Measurements from ENCODE around the gene HEBP1. TPM values are rescaled to one million over a fixed set of nuclear protein-coding genes. Genes with fewer than 3 reads are reported as not detected.

Gene HEBP1
- total RNA-seq, 1 experiment from 2014 or later = 19.3 TPM

DNA sequence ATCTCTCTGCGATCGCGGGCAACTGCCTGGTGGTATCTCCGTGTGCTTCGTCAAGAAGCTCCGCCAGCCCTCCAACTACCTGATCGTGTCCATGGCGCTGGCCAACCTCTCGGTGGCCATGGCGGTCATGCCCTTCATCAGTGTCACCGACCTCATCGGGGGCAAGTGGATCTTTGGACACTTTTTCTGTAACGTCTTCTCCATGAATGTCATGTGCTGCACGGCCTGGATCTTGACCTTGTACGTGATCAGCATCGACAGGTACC lies 1.6 kb upstream of the HEBP1 start:
- H3K36me3 ChIP-seq (ENCODE audit: control insufficient read depth, insufficient read depth, low read length) = no peaks in the 10 kb centered on the region
- DNase-seq (ENCODE audit: low read depth, low spot score) (no peak), ATAC-seq (no peak)
- no peaks in the 10 kb centered on the region for H3K27me3 ChIP-seq (ENCODE audit: control insufficient read depth, insufficient read depth, low read length)
- H3K4me3 ChIP-seq (ENCODE audit: low read depth in 2 of 2, low read length in 2 of 2) = peak overlapping the region; percentile 71 to 72
- CTCF ChIA-PET = no interaction called here
- BruUV-seq (replicated peaks) = no TSS peak
- no peak overlapping the region for H3K27ac ChIP-seq (ENCODE audit: low read length)
- in situ Hi-C loops (cut with HindIII; ENCODE audit: low pct_unique_long_range_greater_than_20kb, low sequenced_read_pairs) = no loop called here
- POLR2A ChIA-PET = no interaction called here
- TF ChIP-seq TCF7L2 (IDR thresholded peaks at IDR 0.05; ENCODE audit: low read depth, low read length) (no peak), SIN3A (IDR thresholded peaks at IDR 0.05; ENCODE audit: borderline replicate concordance, insufficient read depth, low read depth, low read length) (no peak), POLR2AphosphoS5 (IDR thresholded peaks at IDR 0.05; ENCODE audit: low read depth, low read length) (no peak)
- TF ChIP-seq, protein P1, sequence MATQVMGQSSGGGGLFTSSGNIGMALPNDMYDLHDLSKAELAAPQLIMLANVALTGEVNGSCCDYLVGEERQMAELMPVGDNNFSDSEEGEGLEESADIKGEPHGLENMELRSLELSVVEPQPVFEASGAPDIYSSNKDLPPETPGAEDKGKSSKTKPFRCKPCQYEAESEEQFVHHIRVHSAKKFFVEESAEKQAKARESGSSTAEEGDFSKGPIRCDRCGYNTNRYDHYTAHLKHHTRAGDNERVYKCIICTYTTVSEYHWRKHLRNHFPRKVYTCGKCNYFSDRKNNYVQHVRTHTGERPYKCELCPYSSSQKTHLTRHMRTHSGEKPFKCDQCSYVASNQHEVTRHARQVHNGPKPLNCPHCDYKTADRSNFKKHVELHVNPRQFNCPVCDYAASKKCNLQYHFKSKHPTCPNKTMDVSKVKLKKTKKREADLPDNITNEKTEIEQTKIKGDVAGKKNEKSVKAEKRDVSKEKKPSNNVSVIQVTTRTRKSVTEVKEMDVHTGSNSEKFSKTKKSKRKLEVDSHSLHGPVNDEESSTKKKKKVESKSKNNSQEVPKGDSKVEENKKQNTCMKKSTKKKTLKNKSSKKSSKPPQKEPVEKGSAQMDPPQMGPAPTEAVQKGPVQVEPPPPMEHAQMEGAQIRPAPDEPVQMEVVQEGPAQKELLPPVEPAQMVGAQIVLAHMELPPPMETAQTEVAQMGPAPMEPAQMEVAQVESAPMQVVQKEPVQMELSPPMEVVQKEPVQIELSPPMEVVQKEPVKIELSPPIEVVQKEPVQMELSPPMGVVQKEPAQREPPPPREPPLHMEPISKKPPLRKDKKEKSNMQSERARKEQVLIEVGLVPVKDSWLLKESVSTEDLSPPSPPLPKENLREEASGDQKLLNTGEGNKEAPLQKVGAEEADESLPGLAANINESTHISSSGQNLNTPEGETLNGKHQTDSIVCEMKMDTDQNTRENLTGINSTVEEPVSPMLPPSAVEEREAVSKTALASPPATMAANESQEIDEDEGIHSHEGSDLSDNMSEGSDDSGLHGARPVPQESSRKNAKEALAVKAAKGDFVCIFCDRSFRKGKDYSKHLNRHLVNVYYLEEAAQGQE (IDR thresholded peaks at IDR 0.05; ENCODE audit: insufficient read depth in 1 of 2, low read depth in 2 of 2, low read length in 1 of 2) = no peak
- TF ChIP-seq, protein P2, sequence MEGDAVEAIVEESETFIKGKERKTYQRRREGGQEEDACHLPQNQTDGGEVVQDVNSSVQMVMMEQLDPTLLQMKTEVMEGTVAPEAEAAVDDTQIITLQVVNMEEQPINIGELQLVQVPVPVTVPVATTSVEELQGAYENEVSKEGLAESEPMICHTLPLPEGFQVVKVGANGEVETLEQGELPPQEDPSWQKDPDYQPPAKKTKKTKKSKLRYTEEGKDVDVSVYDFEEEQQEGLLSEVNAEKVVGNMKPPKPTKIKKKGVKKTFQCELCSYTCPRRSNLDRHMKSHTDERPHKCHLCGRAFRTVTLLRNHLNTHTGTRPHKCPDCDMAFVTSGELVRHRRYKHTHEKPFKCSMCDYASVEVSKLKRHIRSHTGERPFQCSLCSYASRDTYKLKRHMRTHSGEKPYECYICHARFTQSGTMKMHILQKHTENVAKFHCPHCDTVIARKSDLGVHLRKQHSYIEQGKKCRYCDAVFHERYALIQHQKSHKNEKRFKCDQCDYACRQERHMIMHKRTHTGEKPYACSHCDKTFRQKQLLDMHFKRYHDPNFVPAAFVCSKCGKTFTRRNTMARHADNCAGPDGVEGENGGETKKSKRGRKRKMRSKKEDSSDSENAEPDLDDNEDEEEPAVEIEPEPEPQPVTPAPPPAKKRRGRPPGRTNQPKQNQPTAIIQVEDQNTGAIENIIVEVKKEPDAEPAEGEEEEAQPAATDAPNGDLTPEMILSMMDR (IDR thresholded peaks at IDR 0.05) = no peak
- intact Hi-C loops (cut with micrococcal nuclease; ENCODE audit: unreplicated experiment) = no loop called here
- no peaks in the 10 kb centered on the region for H3K9me3 ChIP-seq (ENCODE audit: control insufficient read depth, insufficient read depth, low read depth, low read length)
- H3K4me1 ChIP-seq (ENCODE audit: control insufficient read depth, insufficient read depth, low read length) = no peaks in the 10 kb centered on the region; the same call in none of the 2 replicates

DNA sequence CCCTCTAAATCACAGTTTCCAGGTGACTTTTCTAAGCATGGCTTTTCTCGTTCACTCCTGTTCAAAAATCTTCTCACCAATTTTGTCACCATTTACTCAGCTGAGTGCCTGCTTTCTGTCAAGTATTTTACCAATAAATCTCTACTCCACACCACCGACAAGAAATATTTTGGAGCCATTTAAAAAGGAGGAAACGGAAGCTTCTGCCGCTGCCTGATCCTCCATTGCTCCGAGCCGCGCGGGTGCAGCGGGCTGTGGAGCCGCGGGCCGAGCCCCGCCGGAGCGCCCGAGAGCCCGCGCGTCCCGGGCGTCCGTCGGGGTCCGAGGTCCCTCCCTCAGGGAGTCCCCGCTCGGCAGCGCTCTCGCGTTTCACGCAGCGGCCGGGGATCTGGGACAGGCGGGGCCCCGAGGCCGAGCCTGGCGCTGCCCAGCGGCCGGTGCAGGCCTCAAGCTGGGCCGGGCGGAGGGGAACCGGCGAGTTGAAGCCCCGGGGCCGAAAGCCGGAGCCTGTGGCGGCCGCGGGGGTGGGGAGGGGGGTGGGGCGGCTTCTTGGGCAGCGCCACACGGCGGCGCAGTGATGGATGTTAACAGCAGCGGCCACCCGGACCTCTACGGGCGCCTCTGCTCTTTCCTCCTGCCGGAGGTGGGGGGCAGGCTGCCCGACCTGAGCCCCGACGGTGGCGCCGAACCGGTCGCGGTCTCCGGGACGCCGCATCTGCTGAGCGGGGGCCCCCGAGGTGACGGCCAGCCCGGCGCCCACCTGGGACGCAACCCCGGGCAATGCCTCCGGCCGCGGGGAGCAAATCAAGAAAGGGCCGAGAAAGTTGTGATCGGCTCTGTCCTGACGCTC lies 1.1 kb upstream of the HEBP1 start:
- in situ Hi-C loops (cut with HindIII; ENCODE audit: low pct_unique_long_range_greater_than_20kb, low sequenced_read_pairs) = no loop called here
- no peaks in the 10 kb centered on the region for H3K36me3 ChIP-seq (ENCODE audit: control insufficient read depth, insufficient read depth, low read length)
- peak overlapping the region; percentile 65 for H3K27ac ChIP-seq (ENCODE audit: low read length)
- BruUV-seq (replicated peaks) = no TSS peak
- H3K4me1 ChIP-seq (ENCODE audit: control insufficient read depth, insufficient read depth, low read length) = no peaks in the 10 kb centered on the region; the same call in none of the 2 replicates
- DNase-seq (ENCODE audit: low read depth, low spot score) (no peak), ATAC-seq (peak; percentile 54)
- intact Hi-C loops (cut with micrococcal nuclease; ENCODE audit: unreplicated experiment) = no loop called here
- H3K4me3 ChIP-seq (ENCODE audit: low read depth in 2 of 2, low read length in 2 of 2) = peak overlapping the region; percentile 71 to 72
- H3K27me3 ChIP-seq (ENCODE audit: control insufficient read depth, insufficient read depth, low read length) = no peaks in the 10 kb centered on the region
- H3K9me3 ChIP-seq (ENCODE audit: control insufficient read depth, insufficient read depth, low read depth, low read length) = no peaks in the 10 kb centered on the region
- TF ChIP-seq, protein P2 (IDR thresholded peaks at IDR 0.05) = peak; percentile 71
- TF ChIP-seq, protein P1 (IDR thresholded peaks at IDR 0.05; ENCODE audit: insufficient read depth in 1 of 2, low read depth in 2 of 2, low read length in 1 of 2) = no peak
- POLR2A ChIA-PET = no interaction called here
- CTCF ChIA-PET = no interaction called here
